H1 (cell line): ENCODE results near the gene ABI3. TPM values are rescaled to one million over a fixed set of nuclear protein-coding genes. Genes with fewer than 3 reads are reported as not detected.
A peak's percentile ranks its signal among the peaks of the same experiment; 100 is the strongest.

Source experiments
- BACH1 ChIP-seq: IDR thresholded peaks from 2 replicates; pipeline ENCODE4 v1.6.1; 2012; ENCODE audit warnings: low read length, improper control_type of control experiment
- CHD1 ChIP-seq: IDR thresholded peaks from 2 replicates; pipeline ENCODE4 v1.6.1; 2012; ENCODE audit warnings: low read depth, low read length, improper control_type of control experiment
- EGR1 ChIP-seq: IDR thresholded peaks from 2 replicates; pipeline ENCODE4 v1.6.1; 2011; ENCODE audit warnings: low read depth, low read length, borderline replicate concordance
- EZH2 ChIP-seq: fragments of 200-600 bp; sonication (generic); IDR thresholded peaks from 2 replicates; pipeline ENCODE4 v1.7.1; 2012; ENCODE audit warnings: low read depth, mild to moderate bottlenecking, moderate library complexity, low read length, inconsistent platforms; ENCODE audit not compliant: severe bottlenecking
- FOSL1 ChIP-seq: IDR thresholded peaks from 2 replicates; pipeline ENCODE4 v1.6.1; 2011; ENCODE audit warnings: mild to moderate bottlenecking, low read depth, low read length, moderate library complexity; ENCODE audit not compliant: insufficient read depth
- GTF2F1 ChIP-seq: IDR thresholded peaks from 2 replicates; pipeline ENCODE4 v1.6.1; 2012; ENCODE audit warnings: low read depth, low read length, improper control_type of control experiment, borderline replicate concordance
- HDAC2 ChIP-seq, 2 experiments: fragments of 300-600 bp in 1 of 2; sonication (generic) in 1 of 2; IDR thresholded peaks; 2 replicates each; pipeline ENCODE4 v1.6.1; 2011 to 2012; ENCODE audit warnings: low read depth in 2 of 2, low read length in 2 of 2, mild to moderate bottlenecking in 2 of 2, moderate library complexity in 2 of 2, borderline replicate concordance in 1 of 2, inconsistent platforms in 1 of 2
- JUN ChIP-seq: IDR thresholded peaks from 2 replicates; pipeline ENCODE4 v1.6.1; 2011; ENCODE audit warnings: low read depth, mild to moderate bottlenecking, improper control_type of control experiment, low read length
- JUND ChIP-seq: IDR thresholded peaks from 2 replicates; pipeline ENCODE4 v1.6.1; 2011; ENCODE audit warnings: mild to moderate bottlenecking, improper control_type of control experiment, low read length
- KDM1A ChIP-seq: fragments of 200-600, 300-600 bp; sonication (generic); IDR thresholded peaks from 2 replicates; pipeline ENCODE4 v1.7.1; 2016; ENCODE audit warnings: mild to moderate bottlenecking, low read length, borderline replicate concordance
- MAFK ChIP-seq: IDR thresholded peaks from 2 replicates; pipeline ENCODE4 v1.6.1; 2012; ENCODE audit warnings: low read depth, mild to moderate bottlenecking, improper control_type of control experiment, low read length
- POLR2A ChIP-seq, 2 experiments: IDR thresholded peaks; 1 replicate in 1 of 2; 2 replicates in 1 of 2; pipeline ENCODE4 v1.6.1; 2011; ENCODE audit warnings: low read depth in 2 of 2, low read length in 2 of 2, mild to moderate bottlenecking in 2 of 2; ENCODE audit errors: control extremely low read depth in 1 of 2
- POLR2AphosphoS5 ChIP-seq: IDR thresholded peaks from 2 replicates; pipeline ENCODE4 v1.6.1; 2011; ENCODE audit warnings: low read depth, low read length
- SIRT6 ChIP-seq: IDR thresholded peaks from one replicate; pipeline ENCODE4 v1.7.1; 2012; ENCODE audit warnings: low read length, inconsistent platforms
- SIX5 ChIP-seq: IDR thresholded peaks from 2 replicates; pipeline ENCODE4 v1.6.1; 2011; ENCODE audit warnings: mild to moderate bottlenecking, low read depth, low read length
- SP4 ChIP-seq: IDR thresholded peaks from 2 replicates; pipeline ENCODE4 v1.6.1; 2012; ENCODE audit warnings: low read length, inconsistent platforms
- SRF ChIP-seq: IDR thresholded peaks from 2 replicates; pipeline ENCODE4 v1.6.1; 2011; ENCODE audit warnings: mild to moderate bottlenecking, low read depth, low read length, moderate library complexity
- YY1 ChIP-seq: IDR thresholded peaks from 2 replicates; pipeline ENCODE4 v1.6.1; 2011; ENCODE audit warnings: low read depth, mild to moderate bottlenecking, low read length
- polyA plus RNA-seq, 7 experiments: library from polyadenylated mRNA; depleted of rRNA in 3 of 7; stranded (reverse) in 5 of 7; unstranded in 2 of 7; fragments of >200 nt in 5 of 7; fragments of 200-250 nt in 2 of 7; gene quantifications; 1 replicate in 5 of 7; 2 replicates in 1 of 7; 4 replicates in 1 of 7; pipeline versions ENCODE4 v1.2.1 to v1.2.3, GENCODE V29; 2011 to 2013; ENCODE audit warnings: missing spikeins in 2 of 7, mixed read lengths in 2 of 7
- total RNA-seq: library from RNA; stranded (reverse); fragmentation: NEBNext Ultra II Directional; extraction: Animal tissue kit (Norgen Biotek cat#: 25700); gene quantifications from 2 replicates; pipeline ENCODE4 v1.2.1, GENCODE V29; 2021
- TF ChIP-seq, protein P1 (sequence below): IDR thresholded peaks from 2 replicates; pipeline ENCODE4 v1.6.1; 2012; ENCODE audit warnings: inconsistent platforms
- TF ChIP-seq, protein P2 (sequence below): IDR thresholded peaks from 2 replicates; pipeline ENCODE4 v1.6.1; 2012; ENCODE audit warnings: low read length, inconsistent platforms
- TF ChIP-seq, protein P3 (sequence below): IDR thresholded peaks from 2 replicates; pipeline ENCODE4 v1.6.1; 2011; ENCODE audit warnings: low read length, improper control_type of control experiment

The ABI3 gene
- total and polyA plus RNA-seq, 2 of the 8 experiments (the other 6 are each of a cell fraction or from before 2014, with no cell fraction given) = 1.3 to 2.5 TPM

DNA sequence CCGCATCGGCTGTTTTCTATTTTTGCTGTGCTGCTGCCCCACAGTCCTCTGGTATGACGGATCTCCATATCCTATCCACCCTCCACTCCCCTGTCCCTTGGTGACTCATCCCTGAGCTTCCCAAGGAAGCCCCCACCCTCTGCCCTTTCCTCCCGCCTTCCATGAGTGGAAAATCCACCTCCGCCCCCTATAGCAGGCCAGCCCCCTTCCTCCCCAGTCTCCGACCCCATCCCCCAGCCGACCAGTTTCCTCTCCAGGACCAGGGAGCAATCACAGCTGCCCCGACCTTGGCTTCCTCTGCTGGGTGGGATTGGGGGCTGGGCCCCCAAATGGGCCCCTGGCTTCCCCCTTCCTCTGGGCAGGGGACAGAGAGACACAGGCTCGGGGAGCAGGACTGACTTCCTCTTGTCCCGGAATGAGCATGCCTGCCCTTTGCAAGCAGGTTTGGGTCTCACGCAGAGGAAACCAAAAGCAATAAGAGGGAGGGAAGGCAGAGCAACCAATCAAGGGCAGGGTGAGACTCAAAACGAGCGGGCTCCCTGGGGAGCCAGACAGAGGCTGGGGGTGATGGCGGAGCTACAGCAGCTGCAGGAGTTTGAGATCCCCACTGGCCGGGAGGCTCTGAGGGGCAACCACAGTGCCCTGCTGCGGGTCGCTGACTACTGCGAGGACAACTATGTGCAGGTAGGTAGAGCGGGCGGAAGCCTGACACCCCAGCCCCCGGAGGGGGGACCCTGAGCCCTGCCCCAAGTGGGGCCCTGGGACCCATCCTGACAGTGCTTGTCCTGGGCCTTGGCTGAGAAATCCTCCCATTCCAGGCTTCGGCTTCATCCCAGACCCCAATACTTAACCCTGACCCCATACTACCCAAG, at the start of gene ABI3, which contains the start of gene GNGT2 (continued):
- TF ChIP-seq EZH2 (no peak), MAFK (no peak), GTF2F1 (no peak), FOSL1 (no peak), SIRT6 (no peak), HDAC2 (IDR thresholded peaks at IDR 0.05; ENCODE audit: borderline replicate concordance in 1 of 2, low read depth in 2 of 2, low read length in 2 of 2) (no peak), CHD1 (no peak), YY1 (0 out of 2 replicates have a peak, but pooled peaks have one; percentile 5), JUN (no peak), SRF (no peak), POLR2AphosphoS5 (no peak), JUND (no peak), SIX5 (no peak), SP4 (no peak), POLR2A (IDR thresholded peaks at IDR 0.05; ENCODE audit: control extremely low read depth in 1 of 2, low read depth in 2 of 2, low read length in 2 of 2) (peak in 1 of 2 experiments; percentile 40; a peak in 1 of 3 replicates), KDM1A (peak; percentile 17; the same call in 1 of the 2 replicates), BACH1 (no peak), EGR1 (no peak)
- TF ChIP-seq, protein P1, sequence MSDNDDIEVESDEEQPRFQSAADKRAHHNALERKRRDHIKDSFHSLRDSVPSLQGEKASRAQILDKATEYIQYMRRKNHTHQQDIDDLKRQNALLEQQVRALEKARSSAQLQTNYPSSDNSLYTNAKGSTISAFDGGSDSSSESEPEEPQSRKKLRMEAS = no peak
- TF ChIP-seq, protein P2, sequence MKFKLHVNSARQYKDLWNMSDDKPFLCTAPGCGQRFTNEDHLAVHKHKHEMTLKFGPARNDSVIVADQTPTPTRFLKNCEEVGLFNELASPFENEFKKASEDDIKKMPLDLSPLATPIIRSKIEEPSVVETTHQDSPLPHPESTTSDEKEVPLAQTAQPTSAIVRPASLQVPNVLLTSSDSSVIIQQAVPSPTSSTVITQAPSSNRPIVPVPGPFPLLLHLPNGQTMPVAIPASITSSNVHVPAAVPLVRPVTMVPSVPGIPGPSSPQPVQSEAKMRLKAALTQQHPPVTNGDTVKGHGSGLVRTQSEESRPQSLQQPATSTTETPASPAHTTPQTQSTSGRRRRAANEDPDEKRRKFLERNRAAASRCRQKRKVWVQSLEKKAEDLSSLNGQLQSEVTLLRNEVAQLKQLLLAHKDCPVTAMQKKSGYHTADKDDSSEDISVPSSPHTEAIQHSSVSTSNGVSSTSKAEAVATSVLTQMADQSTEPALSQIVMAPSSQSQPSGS = no peak
- TF ChIP-seq, protein P3, sequence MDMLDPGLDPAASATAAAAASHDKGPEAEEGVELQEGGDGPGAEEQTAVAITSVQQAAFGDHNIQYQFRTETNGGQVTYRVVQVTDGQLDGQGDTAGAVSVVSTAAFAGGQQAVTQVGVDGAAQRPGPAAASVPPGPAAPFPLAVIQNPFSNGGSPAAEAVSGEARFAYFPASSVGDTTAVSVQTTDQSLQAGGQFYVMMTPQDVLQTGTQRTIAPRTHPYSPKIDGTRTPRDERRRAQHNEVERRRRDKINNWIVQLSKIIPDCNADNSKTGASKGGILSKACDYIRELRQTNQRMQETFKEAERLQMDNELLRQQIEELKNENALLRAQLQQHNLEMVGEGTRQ = no peak
